GM12873 (cell line): ENCODE results near the gene RNF8.

Source experiments
- TF ChIP-seq, protein P1 (sequence below): IDR thresholded peaks from 2 replicates; pipeline ENCODE4 v1.5.1; 2012; ENCODE audit warnings: low read depth, mild to moderate bottlenecking, moderate library complexity, low read length, control low read depth; ENCODE audit not compliant: insufficient read depth; ENCODE audit errors: missing control alignments

RNF8 gene

GRCh38 chr6:37369321-37370201 is 15.8 kb downstream of the RNF8 start:
- TF ChIP-seq, protein P1, sequence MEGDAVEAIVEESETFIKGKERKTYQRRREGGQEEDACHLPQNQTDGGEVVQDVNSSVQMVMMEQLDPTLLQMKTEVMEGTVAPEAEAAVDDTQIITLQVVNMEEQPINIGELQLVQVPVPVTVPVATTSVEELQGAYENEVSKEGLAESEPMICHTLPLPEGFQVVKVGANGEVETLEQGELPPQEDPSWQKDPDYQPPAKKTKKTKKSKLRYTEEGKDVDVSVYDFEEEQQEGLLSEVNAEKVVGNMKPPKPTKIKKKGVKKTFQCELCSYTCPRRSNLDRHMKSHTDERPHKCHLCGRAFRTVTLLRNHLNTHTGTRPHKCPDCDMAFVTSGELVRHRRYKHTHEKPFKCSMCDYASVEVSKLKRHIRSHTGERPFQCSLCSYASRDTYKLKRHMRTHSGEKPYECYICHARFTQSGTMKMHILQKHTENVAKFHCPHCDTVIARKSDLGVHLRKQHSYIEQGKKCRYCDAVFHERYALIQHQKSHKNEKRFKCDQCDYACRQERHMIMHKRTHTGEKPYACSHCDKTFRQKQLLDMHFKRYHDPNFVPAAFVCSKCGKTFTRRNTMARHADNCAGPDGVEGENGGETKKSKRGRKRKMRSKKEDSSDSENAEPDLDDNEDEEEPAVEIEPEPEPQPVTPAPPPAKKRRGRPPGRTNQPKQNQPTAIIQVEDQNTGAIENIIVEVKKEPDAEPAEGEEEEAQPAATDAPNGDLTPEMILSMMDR = no peak

DNA sequence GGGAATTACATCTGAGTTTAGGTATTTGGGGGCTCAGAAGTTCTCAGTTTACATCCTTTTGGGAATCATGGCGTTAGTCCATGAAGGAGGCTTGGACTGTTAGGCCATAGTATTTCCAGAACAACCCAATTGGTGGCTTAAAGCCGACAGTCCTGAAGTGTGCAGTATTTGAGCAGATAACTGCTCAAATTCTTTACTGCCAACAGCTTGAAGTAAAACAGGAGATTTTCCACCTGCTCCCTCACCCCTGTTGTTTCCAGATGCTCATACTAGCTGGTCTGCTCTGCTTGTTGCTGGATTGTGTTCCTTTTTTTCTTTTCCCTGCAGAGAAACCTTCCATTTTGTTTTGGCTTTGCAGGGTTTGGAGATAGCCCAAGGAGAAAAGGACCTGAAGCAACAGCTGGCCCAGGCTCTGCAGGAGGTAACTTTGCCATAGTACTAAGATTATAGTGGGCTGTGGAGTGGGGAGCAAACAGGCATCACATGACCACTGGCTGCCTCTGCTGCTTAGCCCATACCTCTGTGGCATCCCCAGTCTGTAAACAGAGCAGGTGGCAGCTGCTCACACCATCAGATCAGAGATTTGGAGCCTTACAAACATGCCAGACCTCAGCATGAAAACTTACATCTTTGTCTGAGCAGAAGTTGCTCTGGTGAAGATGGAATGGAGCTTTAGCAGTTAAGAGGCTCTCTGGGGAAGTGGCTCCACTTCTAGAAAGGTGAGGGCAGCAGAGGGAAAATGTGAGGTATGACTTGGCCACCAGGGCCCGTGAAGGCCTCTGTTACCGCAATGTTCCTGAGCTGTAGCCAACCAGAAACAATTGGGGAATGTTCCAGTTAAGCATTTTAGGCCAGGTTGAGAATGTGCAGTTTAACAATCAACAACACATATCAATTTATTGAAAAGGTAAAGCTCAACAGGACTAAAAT is 17.6 kb downstream of the RNF8 start:
- TF ChIP-seq, protein P1 = no peak

DNA sequence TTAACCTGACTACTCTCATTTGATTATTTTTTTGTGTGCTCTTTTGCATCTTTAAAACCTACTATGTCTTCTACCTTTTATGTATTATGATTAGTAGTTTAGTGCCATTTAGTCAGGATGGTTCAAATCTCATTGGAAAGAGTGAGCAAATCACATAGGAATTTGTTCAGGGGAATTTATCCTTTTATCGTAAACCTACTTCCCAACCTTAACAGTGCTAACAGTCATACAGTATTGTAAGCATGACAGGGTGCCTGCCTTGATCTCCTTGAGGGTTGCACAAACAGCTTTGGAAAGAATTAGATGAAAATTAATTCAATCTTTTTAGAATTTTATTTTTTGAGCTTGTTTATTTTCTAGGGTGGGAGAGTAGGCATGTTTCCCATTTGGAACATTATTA is 18.3 kb downstream of the RNF8 start:
- TF ChIP-seq, protein P1 = no peak

GRCh38 chr6:37373822-37374471 is 20.2 kb downstream of the RNF8 start:
- TF ChIP-seq, protein P1 = no peak

DNA sequence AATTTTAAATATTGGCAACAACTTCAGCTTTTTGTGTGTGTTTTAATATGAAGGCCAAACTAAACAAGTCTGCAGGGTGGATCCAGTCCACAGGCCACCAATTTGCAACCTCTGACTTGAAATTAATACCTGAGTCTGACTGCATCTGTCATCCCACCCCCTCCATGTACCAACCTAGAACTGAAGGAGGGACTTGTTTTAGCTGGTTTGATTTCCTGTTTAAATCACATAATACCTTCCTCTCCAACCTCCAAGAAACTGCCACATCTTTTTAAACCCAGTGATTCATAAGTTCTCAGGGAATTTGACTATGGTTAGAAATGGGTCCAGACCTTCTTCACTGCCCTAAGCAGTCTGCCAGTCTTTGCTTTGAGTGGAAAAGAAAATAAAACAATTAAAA is 21.6 kb downstream of the RNF8 start:
- TF ChIP-seq, protein P1 = no peak

DNA sequence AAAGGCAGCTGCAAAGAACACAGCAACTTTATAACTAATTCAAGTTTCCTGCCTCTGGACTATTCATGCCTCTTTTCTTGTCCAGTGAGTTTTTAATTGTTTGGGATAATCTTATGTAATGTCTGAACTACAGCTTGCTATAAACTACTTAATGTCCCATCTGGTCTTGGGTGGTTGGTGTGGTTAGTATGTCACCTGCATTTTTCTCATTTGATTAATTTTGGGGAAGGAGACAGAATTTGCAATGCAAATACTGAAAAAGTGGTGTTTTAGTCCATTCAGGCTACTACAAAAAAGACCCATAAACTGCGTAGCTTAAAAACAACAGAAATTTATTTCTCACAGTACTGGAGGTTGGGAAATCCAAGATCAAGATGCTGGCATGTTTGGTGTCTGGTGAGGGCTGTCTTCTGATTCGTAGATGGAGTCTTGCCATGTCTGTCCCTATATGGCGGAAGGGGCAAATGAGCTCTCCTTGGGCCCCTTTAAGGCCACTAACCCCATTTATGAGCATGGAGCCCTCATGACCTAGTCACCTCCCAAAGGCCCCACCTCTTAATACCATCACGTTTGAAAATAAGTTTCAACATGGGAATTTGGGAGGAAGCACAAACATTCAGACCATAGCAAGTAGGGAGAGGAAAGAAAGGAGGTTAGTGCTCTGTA is 22.4 kb downstream of the RNF8 start:
- TF ChIP-seq, protein P1 = no peak
